Choroid plexus epithelial cell (primary cell): ENCODE measurements around the gene THSD7B.

Experiments used
- DNase-seq: peaks from one replicate; pipeline ENCODE4 v3.0.0-alpha.2; 2010; ENCODE audit warnings: low read depth
- H3K4me3 ChIP-seq: 2 replicates; pipeline ENCODE4 v1.5.1; 2011; ENCODE audit warnings: low read depth, mild to moderate bottlenecking, control low read depth, low read length, moderate library complexity
- TF ChIP-seq, protein P1 (sequence below): conservative IDR thresholded peaks from 2 replicates; pipeline ENCODE4 v1.5.1; 2011; ENCODE audit warnings: low read depth, mild to moderate bottlenecking, control low read depth, inconsistent platforms, low read length, moderate library complexity

The THSD7B gene

GRCh38 chr2:137379186-137379585 is 613.8 kb downstream of the THSD7B start:
- TF ChIP-seq, protein P1, sequence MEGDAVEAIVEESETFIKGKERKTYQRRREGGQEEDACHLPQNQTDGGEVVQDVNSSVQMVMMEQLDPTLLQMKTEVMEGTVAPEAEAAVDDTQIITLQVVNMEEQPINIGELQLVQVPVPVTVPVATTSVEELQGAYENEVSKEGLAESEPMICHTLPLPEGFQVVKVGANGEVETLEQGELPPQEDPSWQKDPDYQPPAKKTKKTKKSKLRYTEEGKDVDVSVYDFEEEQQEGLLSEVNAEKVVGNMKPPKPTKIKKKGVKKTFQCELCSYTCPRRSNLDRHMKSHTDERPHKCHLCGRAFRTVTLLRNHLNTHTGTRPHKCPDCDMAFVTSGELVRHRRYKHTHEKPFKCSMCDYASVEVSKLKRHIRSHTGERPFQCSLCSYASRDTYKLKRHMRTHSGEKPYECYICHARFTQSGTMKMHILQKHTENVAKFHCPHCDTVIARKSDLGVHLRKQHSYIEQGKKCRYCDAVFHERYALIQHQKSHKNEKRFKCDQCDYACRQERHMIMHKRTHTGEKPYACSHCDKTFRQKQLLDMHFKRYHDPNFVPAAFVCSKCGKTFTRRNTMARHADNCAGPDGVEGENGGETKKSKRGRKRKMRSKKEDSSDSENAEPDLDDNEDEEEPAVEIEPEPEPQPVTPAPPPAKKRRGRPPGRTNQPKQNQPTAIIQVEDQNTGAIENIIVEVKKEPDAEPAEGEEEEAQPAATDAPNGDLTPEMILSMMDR = no peak
- no peak overlapping the region for H3K4me3 ChIP-seq
- DNase-seq = no peak

DNA sequence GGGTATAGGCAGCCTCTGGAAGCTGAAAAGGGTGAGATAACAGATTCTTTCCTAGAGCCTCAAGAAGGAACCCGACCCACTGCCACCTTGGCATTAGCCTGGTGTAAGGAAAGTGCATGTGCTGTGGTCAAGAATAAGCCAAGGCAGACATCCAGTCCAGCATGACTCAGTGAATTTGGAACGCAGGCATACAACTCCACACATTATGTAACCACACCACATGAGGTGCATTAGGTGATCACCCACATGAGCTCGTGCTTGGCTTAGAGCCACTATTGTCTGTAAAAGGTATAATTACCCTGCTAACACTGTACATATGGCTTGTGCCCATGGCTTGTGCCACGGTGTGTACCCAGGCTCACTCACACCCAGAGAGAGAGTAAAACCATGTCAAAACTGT is 615.3 kb downstream of the THSD7B start:
- no peak for DNase-seq
- no peak overlapping the region for H3K4me3 ChIP-seq
- TF ChIP-seq, protein P1 = no peak

DNA sequence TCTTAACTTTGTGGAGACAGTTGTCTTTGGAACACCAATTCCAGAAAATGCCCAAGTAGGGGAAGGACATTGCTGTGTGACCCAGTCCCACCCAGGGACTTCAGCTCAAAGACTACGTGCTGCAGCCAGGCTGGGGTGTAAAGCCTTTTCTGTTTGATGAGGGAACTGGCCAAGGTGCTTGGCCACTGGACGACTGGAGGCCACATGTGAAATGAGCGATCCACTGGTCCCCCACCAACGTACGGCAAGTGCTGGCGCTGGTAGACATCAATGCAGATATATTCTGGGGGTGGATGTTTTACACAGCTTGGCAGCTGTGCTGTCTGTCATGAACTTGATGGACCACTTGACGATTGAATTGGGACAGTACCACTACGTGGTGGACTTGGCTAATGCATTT is 616.4 kb downstream of the THSD7B start:
- TF ChIP-seq, protein P1 = no peak
- DNase-seq = no peak
- no peak overlapping the region for H3K4me3 ChIP-seq

DNA sequence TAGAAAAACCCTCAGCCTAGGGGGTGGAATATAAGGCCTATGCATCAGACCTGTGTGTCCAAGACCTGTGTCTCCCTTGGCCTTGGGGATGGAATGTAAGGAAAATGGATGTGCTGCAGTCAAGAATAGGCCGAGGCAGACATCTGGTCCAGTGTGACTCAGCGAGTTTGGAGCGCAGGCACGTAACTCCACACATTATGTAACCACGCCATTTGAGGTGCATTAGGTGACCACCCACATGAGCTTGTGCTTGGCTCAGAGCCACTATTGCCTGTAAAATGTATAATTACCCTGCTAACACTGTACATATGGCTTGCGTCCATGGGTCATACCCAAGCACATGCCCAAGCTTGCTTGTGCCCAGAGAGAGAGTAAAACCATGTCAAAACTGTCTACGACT is 618.0 kb downstream of the THSD7B start:
- no peak for DNase-seq
- TF ChIP-seq, protein P1 = no peak
- H3K4me3 ChIP-seq = no peak overlapping the region

- no peak overlapping the region for H3K4me3 ChIP-seq
- DNase-seq = no peak
- TF ChIP-seq, protein P1 = no peak
These were observed 621.7 kb downstream of the THSD7B start for GRCh38 chr2:137387044-137387443.

DNA sequence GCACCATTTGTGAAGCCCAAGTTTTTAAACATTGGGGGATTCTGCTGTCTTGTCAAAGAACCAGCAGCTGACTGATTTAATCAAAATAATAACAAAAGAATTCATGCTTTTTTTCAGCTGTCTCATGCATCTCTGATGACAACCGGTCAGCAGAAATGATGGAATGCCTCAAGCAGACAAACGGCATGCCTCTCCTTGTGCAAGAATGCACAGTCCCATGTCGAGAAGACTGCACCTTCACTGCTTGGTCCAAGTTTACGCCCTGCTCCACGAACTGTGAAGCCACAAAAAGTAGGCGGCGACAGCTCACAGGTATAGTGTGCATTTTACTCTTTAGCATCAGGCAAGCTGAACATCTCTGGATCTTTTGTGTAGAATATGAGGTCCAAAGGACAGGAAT is 640.2 kb downstream of the THSD7B start:
- no peak for DNase-seq
- TF ChIP-seq, protein P1 = no peak
- no peak overlapping the region for H3K4me3 ChIP-seq

DNA sequence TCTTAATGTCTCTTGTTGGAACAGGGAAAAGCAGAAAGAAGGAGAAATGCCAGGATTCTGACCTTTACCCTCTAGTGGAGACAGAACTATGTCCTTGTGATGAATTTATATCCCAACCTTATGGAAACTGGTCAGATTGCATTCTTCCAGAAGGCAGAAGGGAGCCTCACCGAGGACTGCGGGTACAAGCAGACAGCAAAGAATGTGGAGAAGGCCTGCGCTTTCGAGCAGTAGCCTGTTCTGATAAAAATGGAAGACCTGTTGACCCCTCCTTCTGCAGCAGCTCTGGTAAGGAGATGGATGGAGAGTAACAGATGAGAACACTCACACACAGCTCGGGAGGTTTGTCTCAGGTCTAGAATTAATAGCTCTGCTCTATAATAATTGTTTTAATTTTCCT is 646.2 kb downstream of the THSD7B start:
- H3K4me3 ChIP-seq = no peak overlapping the region
- TF ChIP-seq, protein P1 = no peak
- no peak for DNase-seq
